Thoracic aorta (tissue), 2 donors: ENCODE data around the gene PFKFB3. TPM values are rescaled to one million over a fixed set of nuclear protein-coding genes. Genes with fewer than 3 reads are reported as not detected.

Experiments used
- ATAC-seq: fragments of 150-250 bp; one replicate; pipeline ENCODE4 v1.8.0; 2017; ENCODE audit warnings: low read depth; ENCODE audit not compliant: insufficient number of reproducible peaks, low FRiP score
- DNase-seq: peaks from one replicate; pipeline ENCODE4 v3.0.0-alpha.2; 2020; ENCODE audit warnings: low spot score
- H3K27ac ChIP-seq, 2 donors: fragments of 200-600 bp; sonication (generic); 1 replicate in 1 of 2; 2 replicates in 1 of 2; pipeline ENCODE4 v1.5.1; 2016; ENCODE audit warnings: mild to moderate bottlenecking in 2 of 2, moderate library complexity in 2 of 2
- H3K27me3 ChIP-seq: fragments of 200-600 bp; sonication (generic); replicated peaks from 2 replicates; pipeline ENCODE4 v1.6.0; 2016; ENCODE audit warnings: mild to moderate bottlenecking; ENCODE audit not compliant: insufficient read depth
- H3K36me3 ChIP-seq: fragments of 200-600 bp; sonication (generic); one replicate; pipeline ENCODE4 v1.5.1; 2016
- H3K4me1 ChIP-seq, 2 donors: fragments of 200-600 bp; sonication (generic); 1 replicate in 1 of 2; 2 replicates in 1 of 2; pipeline versions ENCODE4 v1.5.1 to v1.6.0; 2016; ENCODE audit warnings: low read depth in 2 of 2, mild to moderate bottlenecking in 1 of 2; ENCODE audit not compliant: control insufficient read depth in 1 of 2
- H3K4me3 ChIP-seq: fragments of 200-600 bp; sonication (generic); 2 replicates; pipeline ENCODE4 v1.5.1; 2016; ENCODE audit warnings: mild to moderate bottlenecking
- H3K9me3 ChIP-seq: fragments of 200-600 bp; sonication (generic); 2 replicates; pipeline ENCODE4 v1.5.1; 2016
- total RNA-seq, 2 donors: library from RNA; depleted of rRNA; stranded (reverse); fragments of >200 nt; gene quantifications; one replicate each; pipeline versions ENCODE4 v1.1.0 to v1.2.3, GENCODE V29; 2016
- TF ChIP-seq, protein P1 (sequence below): fragments of 200-600 bp; sonication (generic); IDR thresholded peaks from one replicate; pipeline ENCODE4 v1.5.1; 2019; ENCODE audit warnings: antibody characterized with exemption

Gene PFKFB3
- total RNA-seq, 2 donors from 2014 or later = 151 to 311 TPM

DNA sequence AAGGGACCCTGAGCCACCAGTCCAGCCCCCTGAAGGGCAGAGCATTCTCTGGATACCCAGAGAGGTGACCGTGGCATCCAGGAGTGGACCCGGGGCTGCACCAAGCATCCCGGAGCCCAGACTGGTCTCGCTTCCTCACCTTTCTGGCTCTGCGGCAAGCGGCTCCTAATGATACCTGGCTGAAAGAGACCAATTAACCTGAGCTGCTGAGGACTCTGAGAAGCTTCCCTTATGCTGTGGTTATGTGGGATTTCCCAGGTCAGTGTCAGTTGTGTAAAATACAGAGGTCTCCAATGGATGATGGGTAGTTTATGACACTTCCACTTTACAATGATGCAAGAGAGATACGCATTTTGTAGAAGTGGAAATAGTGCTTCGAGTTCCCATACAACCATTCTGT is 51.5 kb downstream of the PFKFB3 start:
- TF ChIP-seq, protein P1, sequence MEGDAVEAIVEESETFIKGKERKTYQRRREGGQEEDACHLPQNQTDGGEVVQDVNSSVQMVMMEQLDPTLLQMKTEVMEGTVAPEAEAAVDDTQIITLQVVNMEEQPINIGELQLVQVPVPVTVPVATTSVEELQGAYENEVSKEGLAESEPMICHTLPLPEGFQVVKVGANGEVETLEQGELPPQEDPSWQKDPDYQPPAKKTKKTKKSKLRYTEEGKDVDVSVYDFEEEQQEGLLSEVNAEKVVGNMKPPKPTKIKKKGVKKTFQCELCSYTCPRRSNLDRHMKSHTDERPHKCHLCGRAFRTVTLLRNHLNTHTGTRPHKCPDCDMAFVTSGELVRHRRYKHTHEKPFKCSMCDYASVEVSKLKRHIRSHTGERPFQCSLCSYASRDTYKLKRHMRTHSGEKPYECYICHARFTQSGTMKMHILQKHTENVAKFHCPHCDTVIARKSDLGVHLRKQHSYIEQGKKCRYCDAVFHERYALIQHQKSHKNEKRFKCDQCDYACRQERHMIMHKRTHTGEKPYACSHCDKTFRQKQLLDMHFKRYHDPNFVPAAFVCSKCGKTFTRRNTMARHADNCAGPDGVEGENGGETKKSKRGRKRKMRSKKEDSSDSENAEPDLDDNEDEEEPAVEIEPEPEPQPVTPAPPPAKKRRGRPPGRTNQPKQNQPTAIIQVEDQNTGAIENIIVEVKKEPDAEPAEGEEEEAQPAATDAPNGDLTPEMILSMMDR = no peak
- DNase-seq (no peak), ATAC-seq (no peak)
- Histone ChIP-seq H3K4me1 (no peaks in the 10 kb centered on the region), H3K27ac (no peak overlapping the region), H3K36me3 (no peaks in the 10 kb centered on the region), H3K4me3 (no peak overlapping the region), H3K27me3 (no peaks in the 10 kb centered on the region), H3K9me3 (no peaks in the 10 kb centered on the region)

DNA sequence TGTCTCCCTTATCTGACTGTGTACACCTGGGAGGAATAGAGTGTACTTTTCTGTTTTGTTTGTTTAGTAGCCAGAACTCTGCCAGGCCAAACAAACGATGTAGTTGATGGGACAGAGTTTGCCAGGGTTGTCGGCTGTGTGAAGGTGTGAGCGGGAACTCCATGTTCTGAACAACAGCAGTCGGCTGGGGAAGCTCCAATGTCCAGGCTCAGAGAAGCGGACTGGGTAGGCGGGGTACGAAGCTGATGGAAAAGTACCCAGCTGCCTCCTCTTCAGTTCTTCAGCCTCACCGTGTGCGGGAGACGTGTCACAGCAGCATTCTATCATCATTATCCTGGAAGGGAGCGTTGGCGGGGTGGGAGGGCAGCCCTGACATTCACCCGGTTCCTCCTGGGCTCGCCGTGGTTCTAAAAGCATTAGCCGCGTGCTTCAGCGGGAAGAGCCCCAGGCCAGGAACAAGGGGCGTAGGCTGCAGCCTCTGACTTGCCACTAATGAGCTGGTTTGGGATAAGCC is 52.9 kb downstream of the PFKFB3 start:
- Histone ChIP-seq H3K27me3 (no peaks in the 10 kb centered on the region), H3K4me3 (no peak overlapping the region), H3K27ac (no peak overlapping the region), H3K36me3 (no peaks in the 10 kb centered on the region), H3K9me3 (no peaks in the 10 kb centered on the region), H3K4me1 (no peaks in the 10 kb centered on the region)
- TF ChIP-seq, protein P1 = no peak
- DNase-seq (no peak), ATAC-seq (no peak)

DNA sequence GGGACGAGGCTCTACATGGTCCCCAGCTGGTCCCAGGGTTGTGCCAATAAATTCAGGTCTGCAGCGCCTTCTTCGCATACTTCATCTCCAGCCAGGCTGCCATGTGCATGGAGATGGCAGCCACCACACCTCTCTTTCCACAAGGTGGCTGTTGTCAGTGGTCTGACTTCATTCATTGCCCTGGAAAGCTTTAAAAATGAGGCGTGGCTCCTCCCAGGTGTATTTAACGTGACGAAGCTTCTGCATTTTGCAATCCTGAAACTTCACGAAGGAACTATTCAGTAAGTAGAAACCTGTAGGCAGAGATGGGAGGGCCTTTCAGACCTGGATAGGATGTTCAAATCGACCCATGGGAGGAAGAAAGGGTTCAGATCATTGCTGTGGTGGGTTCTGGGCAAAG is 53.7 kb downstream of the PFKFB3 start:
- ATAC-seq = no peak

DNA sequence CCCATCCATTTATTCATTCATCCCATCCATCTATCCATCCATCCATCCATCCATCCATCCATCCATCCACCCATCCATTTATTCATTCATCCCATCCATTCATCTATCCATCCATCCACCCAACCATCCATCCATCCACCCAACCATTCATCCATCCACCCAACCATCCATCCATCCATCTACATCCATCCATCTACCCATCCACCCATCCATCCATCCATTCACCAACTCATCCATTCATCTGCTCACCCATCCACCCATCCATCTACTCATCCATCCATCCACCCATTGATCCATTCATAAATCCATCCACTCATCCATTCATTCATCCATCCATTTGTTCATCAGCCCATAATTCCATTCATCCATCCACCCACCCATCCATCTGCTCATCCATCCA is 56.4 kb downstream of the PFKFB3 start:
- TF ChIP-seq, protein P1 = no peak
- Histone ChIP-seq H3K4me3 (no peak overlapping the region), H3K9me3 (no peaks in the 10 kb centered on the region), H3K36me3 (no peaks in the 10 kb centered on the region), H3K4me1 (no peaks in the 10 kb centered on the region), H3K27ac (no peak overlapping the region), H3K27me3 (no peaks in the 10 kb centered on the region)
- ATAC-seq (no peak), DNase-seq (no peak)

More for the DNA sequence above, 53.7 kb downstream of the PFKFB3 start:
- TF ChIP-seq, protein P1 = no peak
- Histone ChIP-seq H3K27me3 (no peaks in the 10 kb centered on the region), H3K4me3 (no peak overlapping the region), H3K36me3 (no peaks in the 10 kb centered on the region), H3K27ac (no peak overlapping the region), H3K9me3 (no peaks in the 10 kb centered on the region), H3K4me1 (no peaks in the 10 kb centered on the region)
- DNase-seq = no peak

DNA sequence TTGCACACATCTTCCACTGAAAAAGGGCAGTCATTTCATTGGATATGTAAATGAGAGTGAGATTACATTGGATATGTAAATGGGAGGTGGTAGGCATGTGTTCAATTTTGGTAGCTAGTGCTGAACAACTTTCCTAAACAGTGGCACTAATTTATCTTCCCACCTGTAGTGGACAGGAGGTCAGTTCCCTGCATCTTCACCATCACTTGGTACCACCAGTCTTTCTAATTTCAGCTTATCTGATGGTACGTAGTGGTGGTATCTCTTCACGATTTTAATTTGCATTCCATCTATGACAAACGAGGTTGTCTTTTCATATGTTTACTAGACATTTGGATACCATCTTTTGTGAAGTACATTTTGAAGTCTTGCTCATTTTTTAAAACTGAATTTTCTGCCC is 58.1 kb downstream of the PFKFB3 start:
- ATAC-seq (no peak), DNase-seq (no peak)
- TF ChIP-seq, protein P1 = no peak
- H3K4me1 ChIP-seq = no peaks in the 10 kb centered on the region
- H3K27ac ChIP-seq = no peak overlapping the region
- no peak overlapping the region for H3K4me3 ChIP-seq
- no peaks in the 10 kb centered on the region for H3K9me3 ChIP-seq
- H3K27me3 ChIP-seq = no peaks in the 10 kb centered on the region
- H3K36me3 ChIP-seq = no peaks in the 10 kb centered on the region
